Smooth muscle cell (in vitro differentiated cells): ENCODE measurements around the gene ANKRD34C. TPM values are rescaled to one million over a fixed set of nuclear protein-coding genes. Genes with fewer than 3 reads are reported as not detected.

Experiments
- DNase-seq: peaks from one replicate; lab custom pipeline; 2025; ENCODE audit not compliant: unreplicated experiment; lab: John Stamatoyannopoulos, UW
- H2AFZ ChIP-seq: fragments of 200-600 bp; sonication (generic); 2 replicates; pipeline ENCODE4 v1.6.0; 2016; ENCODE audit warnings: antibody characterized with exemption, low read depth, mild to moderate bottlenecking
- H3F3A ChIP-seq: fragments of 200-600 bp; sonication (generic); 2 replicates; pipeline ENCODE4 v1.6.0; 2017; ENCODE audit warnings: antibody characterized with exemption, low read depth
- H3K27ac ChIP-seq: fragments of 200-600 bp; sonication (generic); 2 replicates; pipeline ENCODE4 v1.5.1; 2016; ENCODE audit warnings: low read depth, mild to moderate bottlenecking
- H3K27me3 ChIP-seq: fragments of 200-600 bp; sonication (generic); 2 replicates; pipeline ENCODE4 v1.6.1; 2016; ENCODE audit warnings: low read depth, mild to moderate bottlenecking
- H3K36me3 ChIP-seq: fragments of 200-600 bp; sonication (generic); 2 replicates; pipeline ENCODE4 v1.5.1; 2016; ENCODE audit warnings: low read depth
- H3K4me1 ChIP-seq: fragments of 200-600 bp; sonication (generic); 2 replicates; pipeline ENCODE4 v1.5.1; 2016; ENCODE audit warnings: low read depth
- H3K4me2 ChIP-seq: fragments of 200-600 bp; sonication (generic); 2 replicates; pipeline ENCODE4 v1.6.0; 2016; ENCODE audit warnings: mild to moderate bottlenecking
- H3K4me3 ChIP-seq: fragments of 200-600 bp; sonication (generic); 2 replicates; pipeline ENCODE4 v1.5.1; 2016; ENCODE audit warnings: mild to moderate bottlenecking
- H3K79me2 ChIP-seq: fragments of 200-600 bp; sonication (generic); 2 replicates; pipeline ENCODE4 v1.6.0; 2016; ENCODE audit warnings: low read depth, mild to moderate bottlenecking
- H3K9ac ChIP-seq: fragments of 200-600 bp; sonication (generic); 2 replicates; pipeline ENCODE4 v1.6.0; 2016; ENCODE audit warnings: low read depth
- H3K9me3 ChIP-seq: fragments of 200-600 bp; sonication (generic); replicated peaks from 2 replicates; pipeline ENCODE4 v1.5.1; 2016; ENCODE audit warnings: low read depth
- H4K20me1 ChIP-seq: fragments of 200-600 bp; sonication (generic); 2 replicates; pipeline ENCODE4 v1.6.0; 2016; ENCODE audit warnings: low read depth
- WGBS: methylation state at CpG from one replicate; pipeline ENCODE4 v1.1.7; 2016; ENCODE audit warnings: low lambda C conversion rate; 5-methylcytosine and 5-hydroxymethylcytosine counted together
- polyA plus RNA-seq: library from polyadenylated mRNA; unstranded; fragments of >200 nt; fragmentation: Nextera tagmentation; extraction: Ambion mirVana; gene quantifications from 2 replicates; pipeline ENCODE4 v1.2.1, GENCODE V29; 2016
- total RNA-seq: library from RNA; depleted of rRNA; stranded (reverse); fragments of >200 nt; gene quantifications from 2 replicates; pipeline ENCODE4 v1.2.3, GENCODE V29; 2014
- TF ChIP-seq, protein P1 (sequence below): fragments of 200-600 bp; sonication (generic); IDR thresholded peaks from 2 replicates; pipeline ENCODE4 v1.5.1; 2017; ENCODE audit warnings: borderline replicate concordance, mild to moderate bottlenecking, antibody characterized with exemption; ENCODE audit not compliant: insufficient read depth, poor library complexity, severe bottlenecking

Gene ANKRD34C
- total and polyA plus RNA-seq, 2 experiments from 2014 or later = not detected

DNA sequence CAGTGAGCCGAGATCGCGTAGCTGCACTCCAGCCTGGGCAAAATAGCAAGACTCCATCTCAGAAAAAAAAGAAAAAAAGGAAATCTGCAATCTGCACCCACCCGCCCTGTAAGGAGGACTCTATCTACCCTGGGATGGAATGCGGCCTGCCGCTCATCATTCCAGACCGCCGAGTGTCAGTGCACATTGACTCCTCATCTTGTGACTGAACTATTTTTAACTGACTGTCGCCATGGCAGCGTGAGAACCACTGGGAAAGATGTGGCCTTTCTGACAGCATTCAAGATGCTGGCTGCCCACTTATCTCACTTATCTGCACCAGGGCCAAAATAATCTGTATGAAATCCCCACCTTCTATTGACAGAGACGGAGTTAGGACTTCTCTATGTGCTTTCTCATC, 38.8 kb upstream of the ANKRD34C start:
- no peak for DNase-seq
- no peak overlapping the region for H3K27ac ChIP-seq
- H3F3A ChIP-seq = no peaks in the 10 kb centered on the region
- H3K27me3 ChIP-seq = no peaks in the 10 kb centered on the region
- 63% methylated on average over 11 of the region's 11 CpGs for WGBS
- no peak overlapping the region for H3K4me3 ChIP-seq
- no peaks in the 10 kb centered on the region for H3K4me1 ChIP-seq
- H3K36me3 ChIP-seq = no peaks in the 10 kb centered on the region
- no peaks in the 10 kb centered on the region for H3K9me3 ChIP-seq
- TF ChIP-seq, protein P1, sequence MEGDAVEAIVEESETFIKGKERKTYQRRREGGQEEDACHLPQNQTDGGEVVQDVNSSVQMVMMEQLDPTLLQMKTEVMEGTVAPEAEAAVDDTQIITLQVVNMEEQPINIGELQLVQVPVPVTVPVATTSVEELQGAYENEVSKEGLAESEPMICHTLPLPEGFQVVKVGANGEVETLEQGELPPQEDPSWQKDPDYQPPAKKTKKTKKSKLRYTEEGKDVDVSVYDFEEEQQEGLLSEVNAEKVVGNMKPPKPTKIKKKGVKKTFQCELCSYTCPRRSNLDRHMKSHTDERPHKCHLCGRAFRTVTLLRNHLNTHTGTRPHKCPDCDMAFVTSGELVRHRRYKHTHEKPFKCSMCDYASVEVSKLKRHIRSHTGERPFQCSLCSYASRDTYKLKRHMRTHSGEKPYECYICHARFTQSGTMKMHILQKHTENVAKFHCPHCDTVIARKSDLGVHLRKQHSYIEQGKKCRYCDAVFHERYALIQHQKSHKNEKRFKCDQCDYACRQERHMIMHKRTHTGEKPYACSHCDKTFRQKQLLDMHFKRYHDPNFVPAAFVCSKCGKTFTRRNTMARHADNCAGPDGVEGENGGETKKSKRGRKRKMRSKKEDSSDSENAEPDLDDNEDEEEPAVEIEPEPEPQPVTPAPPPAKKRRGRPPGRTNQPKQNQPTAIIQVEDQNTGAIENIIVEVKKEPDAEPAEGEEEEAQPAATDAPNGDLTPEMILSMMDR = no peak
- no peak overlapping the region for H3K4me2 ChIP-seq
- no peaks in the 10 kb centered on the region for H4K20me1 ChIP-seq
- no peaks in the 10 kb centered on the region for H3K79me2 ChIP-seq
- H2AFZ ChIP-seq = no peak overlapping the region
- H3K9ac ChIP-seq = no peak overlapping the region

DNA sequence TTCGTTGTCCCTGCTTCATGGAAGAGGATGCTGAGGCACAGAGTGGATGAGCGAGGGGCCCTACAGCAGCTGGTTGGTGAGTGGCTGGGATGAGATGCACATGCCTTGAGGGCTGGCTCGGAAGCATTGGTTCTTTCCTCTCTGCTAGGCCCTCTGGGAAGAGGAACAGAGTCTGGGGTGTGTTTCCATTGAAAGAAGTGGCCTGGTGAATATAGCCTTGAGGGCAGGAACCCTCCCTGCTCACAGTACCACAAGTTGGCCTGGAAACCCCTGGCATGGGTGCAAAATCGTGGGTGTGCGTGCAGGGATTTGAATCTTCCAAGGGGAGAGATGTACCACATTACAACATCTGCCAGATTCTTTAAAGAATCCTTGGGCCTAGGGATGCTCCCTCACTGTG, 37.6 kb upstream of the ANKRD34C start:
- Histone ChIP-seq H3F3A (no peaks in the 10 kb centered on the region), H3K4me2 (no peak overlapping the region), H4K20me1 (no peaks in the 10 kb centered on the region), H2AFZ (no peak overlapping the region), H3K9ac (no peak overlapping the region), H3K36me3 (no peaks in the 10 kb centered on the region), H3K27me3 (no peaks in the 10 kb centered on the region), H3K79me2 (no peaks in the 10 kb centered on the region), H3K9me3 (no peaks in the 10 kb centered on the region), H3K27ac (no peak overlapping the region), H3K4me3 (no peak overlapping the region), H3K4me1 (no peaks in the 10 kb centered on the region)
- WGBS = 89% methylated on average over 5 of the region's 5 CpGs
- DNase-seq = no peak
- TF ChIP-seq, protein P1 = no peak

DNA sequence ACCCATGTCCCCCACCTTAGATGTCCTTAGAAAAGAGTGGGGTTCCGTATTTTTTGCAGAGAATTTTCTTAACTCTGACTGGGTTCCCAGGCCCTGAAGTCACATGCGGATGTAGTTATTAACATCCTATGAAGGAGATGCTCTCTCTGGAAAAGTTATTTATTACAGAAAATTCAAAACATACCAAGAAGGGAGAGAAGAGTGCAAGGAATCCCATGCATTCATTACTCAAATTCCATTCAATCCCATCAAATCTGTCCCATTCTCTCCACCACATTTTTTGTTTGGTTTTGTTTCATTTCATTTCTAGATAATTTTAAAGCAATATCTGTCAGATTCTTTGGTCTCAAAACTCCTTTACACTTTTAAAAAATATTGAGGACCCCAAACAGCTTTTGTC, 34.3 kb upstream of the ANKRD34C start:
- Histone ChIP-seq H3K4me2 (no peak overlapping the region), H3K4me1 (no peaks in the 10 kb centered on the region), H3K9me3 (no peaks in the 10 kb centered on the region), H3K9ac (no peak overlapping the region), H3F3A (no peaks in the 10 kb centered on the region), H3K79me2 (no peaks in the 10 kb centered on the region), H3K27ac (no peak overlapping the region), H4K20me1 (no peaks in the 10 kb centered on the region), H3K4me3 (no peak overlapping the region), H2AFZ (no peak overlapping the region), H3K27me3 (peaks cover 4% of the 10 kb centered on the region), H3K36me3 (no peaks in the 10 kb centered on the region)
- 93% methylated on average over 2 of the region's 2 CpGs for WGBS
- TF ChIP-seq, protein P1 = no peak
- no peak for DNase-seq

DNA sequence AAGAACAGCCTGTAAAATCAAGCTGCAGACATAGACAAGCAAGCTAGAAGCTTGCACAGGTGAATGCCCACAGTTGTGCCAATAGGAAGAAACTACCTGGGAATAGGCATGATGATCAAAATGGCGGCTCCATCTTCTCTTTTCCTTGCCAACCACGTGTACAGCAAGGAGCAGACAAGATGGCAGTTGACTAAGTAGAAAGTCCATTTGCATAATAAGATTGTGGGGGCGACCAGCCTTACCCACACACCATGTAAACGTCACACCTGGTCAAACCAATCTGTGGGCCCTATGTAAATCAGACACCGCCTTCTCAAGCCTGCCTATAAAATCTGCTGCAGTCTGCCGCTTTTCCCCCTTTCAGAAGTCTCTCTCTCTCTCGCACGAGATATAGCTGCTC, 25.1 kb upstream of the ANKRD34C start:
- Histone ChIP-seq H2AFZ (no peak overlapping the region), H4K20me1 (no peaks in the 10 kb centered on the region), H3K27ac (no peak overlapping the region), H3K27me3 (no peaks in the 10 kb centered on the region), H3K9me3 (no peaks in the 10 kb centered on the region), H3K4me2 (no peak overlapping the region), H3K4me1 (no peaks in the 10 kb centered on the region), H3K79me2 (no peaks in the 10 kb centered on the region), H3K9ac (no peak overlapping the region), H3K36me3 (no peaks in the 10 kb centered on the region), H3K4me3 (no peak overlapping the region), H3F3A (no peaks in the 10 kb centered on the region)
- no peak for DNase-seq
- TF ChIP-seq, protein P1 = no peak
- 88% methylated on average over 8 of the region's 8 CpGs for WGBS
